HepG2 (cell line): Measurements from ENCODE around the gene TRIAP1. TPM values are rescaled to one million over a fixed set of nuclear protein-coding genes. Genes with fewer than 3 reads are reported as not detected.
A peak's percentile ranks its signal among the peaks of the same experiment; 100 is the strongest.

Experiments used
- GPN1 ChIP-seq: sonication (generic); formaldehyde crosslinking; IDR thresholded peaks from 2 replicates; pipeline ENCODE4 v1.5.1; 2020; ENCODE audit warnings: missing genetic modification reagents, borderline replicate concordance
- HINFP ChIP-seq: sonication (generic); formaldehyde crosslinking; IDR thresholded peaks from 2 replicates; pipeline ENCODE4 v1.4.0; 2020; ENCODE audit warnings: low read depth, mild to moderate bottlenecking, missing genetic modification reagents
- HOXA7 ChIP-seq: sonication (generic); formaldehyde crosslinking; IDR thresholded peaks from 2 replicates; pipeline ENCODE4 v1.8.1; 2022; ENCODE audit warnings: mild to moderate bottlenecking, missing genetic modification reagents, moderate library complexity
- NFE2L2 ChIP-seq: fragments of 150-350 bp; IDR thresholded peaks from 2 replicates; pipeline ENCODE4 v1.6.1; 2014; ENCODE audit warnings: low read length
- REPIN1 ChIP-seq: sonication (generic); formaldehyde crosslinking; IDR thresholded peaks from 2 replicates; pipeline ENCODE4 v1.8.0; 2022; ENCODE audit warnings: missing genetic modification reagents, low read depth, mild to moderate bottlenecking, borderline replicate concordance
- RFX3 ChIP-seq: IDR thresholded peaks from 2 replicates; pipeline ENCODE4 v1.6.1; 2016; ENCODE audit warnings: missing biosample characterization, missing genetic modification reagents
- TP53 ChIP-seq: sonication (generic); formaldehyde crosslinking; conservative IDR thresholded peaks from 2 replicates; pipeline ENCODE4 v1.4.0; 2020; ENCODE audit warnings: missing genetic modification reagents
- ZHX1 ChIP-seq: sonication (generic); formaldehyde crosslinking; IDR thresholded peaks from 2 replicates; pipeline ENCODE4 v1.8.1; 2022; ENCODE audit warnings: low read depth, mild to moderate bottlenecking, missing genetic modification reagents
- ZNF260 ChIP-seq: sonication (generic); formaldehyde crosslinking; IDR thresholded peaks from 2 replicates; pipeline ENCODE4 v1.4.0; 2020; ENCODE audit warnings: missing genetic modification reagents, low read depth, mild to moderate bottlenecking, borderline replicate concordance
- ZNF296 ChIP-seq: sonication (generic); formaldehyde crosslinking; conservative IDR thresholded peaks from 2 replicates; pipeline ENCODE4 v1.5.0; 2020; ENCODE audit warnings: mild to moderate bottlenecking, missing genetic modification reagents
- ZNF343 ChIP-seq: sonication (generic); formaldehyde crosslinking; IDR thresholded peaks from 2 replicates; pipeline ENCODE4 v1.4.0; 2020; ENCODE audit warnings: mild to moderate bottlenecking, missing genetic modification reagents
- ZZZ3 ChIP-seq: sonication (generic); formaldehyde crosslinking; IDR thresholded peaks from 2 replicates; pipeline ENCODE4 v1.4.0; 2020; ENCODE audit warnings: missing genetic modification reagents, mild to moderate bottlenecking, borderline replicate concordance
- polyA plus RNA-seq, 8 experiments: library from polyadenylated mRNA; depleted of rRNA in 3 of 8; stranded (reverse) in 7 of 8; unstranded in 1 of 8; fragments of >200 nt; fragmentation: Illumina TruSeq in 4 of 8; extraction: Trizol in 4 of 8; gene quantifications; 2 replicates each; pipeline versions ENCODE4 v1.2.1 to v1.2.3, GENCODE V29; 2011 to 2016; ENCODE audit warnings: low read depth in 4 of 8, missing spikeins in 1 of 8, mixed read lengths in 1 of 8; ENCODE audit not compliant: insufficient read depth in 1 of 8
- total RNA-seq, 5 experiments: library from RNA; depleted of rRNA; stranded (reverse); fragments of >200 nt; fragmentation: Illumina TruSeq; extraction: Trizol; gene quantifications; 2 replicates each; pipeline ENCODE4 v1.2.3, GENCODE V29; 2016; ENCODE audit warnings: low read depth in 1 of 5
- TF ChIP-seq, protein P1 (sequence below): IDR thresholded peaks from 2 replicates; pipeline ENCODE4 v1.4.0; 2020; ENCODE audit warnings: mild to moderate bottlenecking, missing genetic modification reagents
- TF ChIP-seq, protein P2 (sequence below): sonication (generic); formaldehyde crosslinking; IDR thresholded peaks from 2 replicates; pipeline ENCODE4 v1.4.0; 2020; ENCODE audit warnings: mild to moderate bottlenecking, missing genetic modification reagents

The TRIAP1 gene
- total and polyA plus RNA-seq, 2 of the 13 experiments (the other 11 are each of a cell fraction or from before 2014, with no cell fraction given), result 55.0 to 117 TPM

GRCh38 chr12:120469450-120470149 lies 23.4 kb upstream of the TRIAP1 start, which contains the start of gene SRSF9 (continued):
- TF ChIP-seq, protein P1, sequence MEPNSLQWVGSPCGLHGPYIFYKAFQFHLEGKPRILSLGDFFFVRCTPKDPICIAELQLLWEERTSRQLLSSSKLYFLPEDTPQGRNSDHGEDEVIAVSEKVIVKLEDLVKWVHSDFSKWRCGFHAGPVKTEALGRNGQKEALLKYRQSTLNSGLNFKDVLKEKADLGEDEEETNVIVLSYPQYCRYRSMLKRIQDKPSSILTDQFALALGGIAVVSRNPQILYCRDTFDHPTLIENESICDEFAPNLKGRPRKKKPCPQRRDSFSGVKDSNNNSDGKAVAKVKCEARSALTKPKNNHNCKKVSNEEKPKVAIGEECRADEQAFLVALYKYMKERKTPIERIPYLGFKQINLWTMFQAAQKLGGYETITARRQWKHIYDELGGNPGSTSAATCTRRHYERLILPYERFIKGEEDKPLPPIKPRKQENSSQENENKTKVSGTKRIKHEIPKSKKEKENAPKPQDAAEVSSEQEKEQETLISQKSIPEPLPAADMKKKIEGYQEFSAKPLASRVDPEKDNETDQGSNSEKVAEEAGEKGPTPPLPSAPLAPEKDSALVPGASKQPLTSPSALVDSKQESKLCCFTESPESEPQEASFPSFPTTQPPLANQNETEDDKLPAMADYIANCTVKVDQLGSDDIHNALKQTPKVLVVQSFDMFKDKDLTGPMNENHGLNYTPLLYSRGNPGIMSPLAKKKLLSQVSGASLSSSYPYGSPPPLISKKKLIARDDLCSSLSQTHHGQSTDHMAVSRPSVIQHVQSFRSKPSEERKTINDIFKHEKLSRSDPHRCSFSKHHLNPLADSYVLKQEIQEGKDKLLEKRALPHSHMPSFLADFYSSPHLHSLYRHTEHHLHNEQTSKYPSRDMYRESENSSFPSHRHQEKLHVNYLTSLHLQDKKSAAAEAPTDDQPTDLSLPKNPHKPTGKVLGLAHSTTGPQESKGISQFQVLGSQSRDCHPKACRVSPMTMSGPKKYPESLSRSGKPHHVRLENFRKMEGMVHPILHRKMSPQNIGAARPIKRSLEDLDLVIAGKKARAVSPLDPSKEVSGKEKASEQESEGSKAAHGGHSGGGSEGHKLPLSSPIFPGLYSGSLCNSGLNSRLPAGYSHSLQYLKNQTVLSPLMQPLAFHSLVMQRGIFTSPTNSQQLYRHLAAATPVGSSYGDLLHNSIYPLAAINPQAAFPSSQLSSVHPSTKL (CRISPR knock-in tag), result peak; percentile 56
- TF ChIP-seq, protein P2, sequence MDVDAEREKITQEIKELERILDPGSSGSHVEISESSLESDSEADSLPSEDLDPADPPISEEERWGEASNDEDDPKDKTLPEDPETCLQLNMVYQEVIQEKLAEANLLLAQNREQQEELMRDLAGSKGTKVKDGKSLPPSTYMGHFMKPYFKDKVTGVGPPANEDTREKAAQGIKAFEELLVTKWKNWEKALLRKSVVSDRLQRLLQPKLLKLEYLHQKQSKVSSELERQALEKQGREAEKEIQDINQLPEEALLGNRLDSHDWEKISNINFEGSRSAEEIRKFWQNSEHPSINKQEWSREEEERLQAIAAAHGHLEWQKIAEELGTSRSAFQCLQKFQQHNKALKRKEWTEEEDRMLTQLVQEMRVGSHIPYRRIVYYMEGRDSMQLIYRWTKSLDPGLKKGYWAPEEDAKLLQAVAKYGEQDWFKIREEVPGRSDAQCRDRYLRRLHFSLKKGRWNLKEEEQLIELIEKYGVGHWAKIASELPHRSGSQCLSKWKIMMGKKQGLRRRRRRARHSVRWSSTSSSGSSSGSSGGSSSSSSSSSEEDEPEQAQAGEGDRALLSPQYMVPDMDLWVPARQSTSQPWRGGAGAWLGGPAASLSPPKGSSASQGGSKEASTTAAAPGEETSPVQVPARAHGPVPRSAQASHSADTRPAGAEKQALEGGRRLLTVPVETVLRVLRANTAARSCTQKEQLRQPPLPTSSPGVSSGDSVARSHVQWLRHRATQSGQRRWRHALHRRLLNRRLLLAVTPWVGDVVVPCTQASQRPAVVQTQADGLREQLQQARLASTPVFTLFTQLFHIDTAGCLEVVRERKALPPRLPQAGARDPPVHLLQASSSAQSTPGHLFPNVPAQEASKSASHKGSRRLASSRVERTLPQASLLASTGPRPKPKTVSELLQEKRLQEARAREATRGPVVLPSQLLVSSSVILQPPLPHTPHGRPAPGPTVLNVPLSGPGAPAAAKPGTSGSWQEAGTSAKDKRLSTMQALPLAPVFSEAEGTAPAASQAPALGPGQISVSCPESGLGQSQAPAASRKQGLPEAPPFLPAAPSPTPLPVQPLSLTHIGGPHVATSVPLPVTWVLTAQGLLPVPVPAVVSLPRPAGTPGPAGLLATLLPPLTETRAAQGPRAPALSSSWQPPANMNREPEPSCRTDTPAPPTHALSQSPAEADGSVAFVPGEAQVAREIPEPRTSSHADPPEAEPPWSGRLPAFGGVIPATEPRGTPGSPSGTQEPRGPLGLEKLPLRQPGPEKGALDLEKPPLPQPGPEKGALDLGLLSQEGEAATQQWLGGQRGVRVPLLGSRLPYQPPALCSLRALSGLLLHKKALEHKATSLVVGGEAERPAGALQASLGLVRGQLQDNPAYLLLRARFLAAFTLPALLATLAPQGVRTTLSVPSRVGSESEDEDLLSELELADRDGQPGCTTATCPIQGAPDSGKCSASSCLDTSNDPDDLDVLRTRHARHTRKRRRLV (CRISPR knock-in tag), result peak; percentile 35; the same call in 1 of the 2 replicates
- TF ChIP-seq GPN1 (CRISPR knock-in tag) (no peak; the same call in 1 of the 2 replicates), ZZZ3 (CRISPR knock-in tag) (no peak), RFX3 (no peak), TP53 (CRISPR knock-in tag) (no peak), ZNF296 (CRISPR knock-in tag) (no peak), ZNF343 (CRISPR knock-in tag) (no peak), HINFP (CRISPR knock-in tag) (peak; percentile 31; the same call in 1 of the 2 replicates), HOXA7 (CRISPR knock-in tag) (no peak), ZHX1 (CRISPR knock-in tag) (0 out of 2 replicates have a peak, but pooled peaks have one; percentile 7), REPIN1 (peak; percentile 52; the same call in 1 of the 2 replicates), ZNF260 (CRISPR knock-in tag) (no peak), NFE2L2 (no peak)
